ENCODE results near the gene ABHD5. TPM values are rescaled to one million over a fixed set of nuclear protein-coding genes. Genes with fewer than 3 reads are reported as not detected.
"Not testable (repeated sequence)": the region's sequence is repeated elsewhere in the genome, so short reads cannot be mapped to it uniquely, and the experiment has no call there.

ABHD5 gene
- total and polyA plus RNA-seq, 10 of the 15 experiments (the other 5 are each of a cell fraction or from before 2014, with no cell fraction given), result 5.5 to 24.4 (median 9.5) TPM

DNA sequence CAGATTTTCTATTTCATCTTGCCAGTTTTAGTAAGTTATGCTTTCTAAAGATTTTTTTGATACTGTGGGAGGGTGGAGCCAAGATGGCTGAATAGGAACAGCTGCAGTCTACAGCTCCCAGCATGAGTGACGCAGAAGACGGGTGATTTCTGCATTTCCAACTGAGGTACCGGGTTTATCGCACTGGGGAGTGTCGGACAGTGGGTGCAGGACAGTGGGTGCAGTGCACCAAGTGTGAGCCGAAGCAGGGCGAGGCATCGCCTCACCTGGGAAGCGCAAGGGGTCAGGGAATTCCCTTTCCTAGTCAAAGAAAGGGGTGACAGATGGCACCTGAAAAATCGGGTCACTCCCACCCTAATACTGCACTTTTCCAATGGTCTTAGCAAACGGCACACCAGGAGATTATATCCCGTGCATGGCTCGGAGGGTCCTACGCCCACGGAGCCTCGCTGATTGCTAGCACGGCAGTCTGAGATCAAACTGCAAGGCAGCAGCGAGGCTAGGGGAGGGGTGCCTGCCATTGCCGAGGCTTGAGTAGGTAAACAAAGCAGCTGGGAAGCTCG lies 11.8 kb upstream of the ABHD5 start:
- POLR2A ChIA-PET; CTCF ChIA-PET; DNase-seq (ENCODE audit: low read depth, low spot score); intact Hi-C loops (cut with micrococcal nuclease; ENCODE audit: unreplicated experiment); BruUV-seq (replicated peaks); SMC1A ChIA-PET (ENCODE audit: uncharacterized antibody, unreplicated experiment); H3K4me1 ChIP-seq (ENCODE audit: control insufficient read depth, insufficient read depth, low read length); ATAC-seq; FAIRE-seq; H3K4me2 ChIP-seq (ENCODE audit: control insufficient read depth, insufficient read depth); RAD21 ChIA-PET (ENCODE audit: unreplicated experiment); H3K9me3 ChIP-seq (replicated peaks; ENCODE audit: control insufficient read depth, insufficient read depth, low read length); H3K4me3 ChIP-seq; H3K36me3 ChIP-seq (ENCODE audit: control insufficient read depth in 2 of 2, insufficient read depth in 2 of 2, low read length in 1 of 2); H4K20me1 ChIP-seq (ENCODE audit: control insufficient read depth, insufficient read depth); H3K9ac ChIP-seq (ENCODE audit: control insufficient read depth, insufficient read depth, low read length); H3K27ac ChIP-seq (ENCODE audit: control insufficient read depth, insufficient read depth); in situ Hi-C loops (cut with MboI); H3K27me3 ChIP-seq (replicated peaks in 1 of 2; ENCODE audit: control insufficient read depth in 2 of 2, insufficient read depth in 2 of 2, low read length in 1 of 2); H3K79me2 ChIP-seq (ENCODE audit: control insufficient read depth, insufficient read depth, low read length); H2AFZ ChIP-seq (ENCODE audit: control insufficient read depth, low read depth, low read length): not testable (repeated sequence)
- WGBS (ENCODE audit: insufficient coverage, insufficient replicate concordance, low lambda C conversion rate, missing lambda C conversion rate), result 82% methylated on average over 19 of the region's 20 CpGs

DNA sequence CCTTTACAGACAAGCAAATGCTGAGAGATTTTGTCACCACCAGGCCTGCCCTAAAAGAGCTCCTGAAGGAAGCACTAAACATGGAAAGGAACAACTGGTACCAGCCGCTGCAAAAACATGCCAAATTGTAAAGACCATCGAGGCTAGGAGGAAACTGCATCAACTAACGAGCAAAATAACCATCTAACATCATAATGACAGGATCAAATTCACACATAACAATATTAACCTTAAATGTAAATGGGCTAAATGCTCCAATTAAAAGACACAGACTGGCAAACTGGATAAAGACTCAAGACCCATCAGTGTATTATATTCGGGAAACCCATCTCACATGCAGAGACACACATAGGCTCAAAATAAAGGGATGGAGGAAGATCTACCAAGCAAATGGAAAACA lies 9.9 kb upstream of the ABHD5 start:
- in situ Hi-C loops (cut with MboI); H2AFZ ChIP-seq (ENCODE audit: control insufficient read depth, low read depth, low read length); POLR2A ChIA-PET; ATAC-seq; RAD21 ChIA-PET (ENCODE audit: unreplicated experiment); H3K9ac ChIP-seq (ENCODE audit: control insufficient read depth, insufficient read depth, low read length); H3K27ac ChIP-seq (ENCODE audit: control insufficient read depth, insufficient read depth); H3K36me3 ChIP-seq (ENCODE audit: control insufficient read depth in 2 of 2, insufficient read depth in 2 of 2, low read length in 1 of 2); H3K79me2 ChIP-seq (ENCODE audit: control insufficient read depth, insufficient read depth, low read length); H3K9me3 ChIP-seq (replicated peaks; ENCODE audit: control insufficient read depth, insufficient read depth, low read length); H4K20me1 ChIP-seq (ENCODE audit: control insufficient read depth, insufficient read depth); H3K4me1 ChIP-seq (ENCODE audit: control insufficient read depth, insufficient read depth, low read length); H3K27me3 ChIP-seq (replicated peaks in 1 of 2; ENCODE audit: control insufficient read depth in 2 of 2, insufficient read depth in 2 of 2, low read length in 1 of 2); CTCF ChIA-PET; FAIRE-seq; BruUV-seq (replicated peaks); H3K4me3 ChIP-seq; SMC1A ChIA-PET (ENCODE audit: uncharacterized antibody, unreplicated experiment); intact Hi-C loops (cut with micrococcal nuclease; ENCODE audit: unreplicated experiment); DNase-seq (ENCODE audit: low read depth, low spot score); H3K4me2 ChIP-seq (ENCODE audit: control insufficient read depth, insufficient read depth): not testable (repeated sequence)
- WGBS (ENCODE audit: insufficient coverage, insufficient replicate concordance, low lambda C conversion rate, missing lambda C conversion rate), result 14% methylated on average over 4 of the region's 4 CpGs

DNA sequence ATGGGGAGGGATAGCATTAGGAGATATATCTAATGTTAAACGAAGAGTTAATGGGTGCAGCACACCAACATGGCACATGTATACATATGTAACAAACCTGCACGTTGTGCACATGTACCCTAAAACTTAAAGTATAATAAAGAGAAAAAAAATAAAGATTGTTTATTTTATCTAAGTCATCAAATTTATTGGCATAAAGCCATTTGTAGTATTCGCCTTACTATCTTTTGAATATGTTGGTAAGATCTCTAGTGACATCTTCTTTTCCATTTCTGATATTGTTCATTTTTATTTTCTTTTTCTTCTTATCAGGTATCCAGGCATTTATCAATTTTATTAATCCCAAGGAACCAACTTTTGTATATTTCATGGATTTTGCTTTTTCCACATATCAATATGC lies 5.8 kb upstream of the ABHD5 start:
- CTCF ChIA-PET, result no interaction called here
- Histone ChIP-seq H3K9me3 (replicated peaks; ENCODE audit: control insufficient read depth, insufficient read depth, low read length) (no peaks in the 10 kb centered on the region), H3K4me2 (ENCODE audit: control insufficient read depth, insufficient read depth) (no peak overlapping the region), H3K79me2 (ENCODE audit: control insufficient read depth, insufficient read depth, low read length) (no peaks in the 10 kb centered on the region), H3K4me1 (ENCODE audit: control insufficient read depth, insufficient read depth, low read length) (no peaks in the 10 kb centered on the region), H3K27ac (ENCODE audit: control insufficient read depth, insufficient read depth) (no peak overlapping the region), H3K4me3 (no peak overlapping the region), H2AFZ (ENCODE audit: control insufficient read depth, low read depth, low read length) (no peak overlapping the region), H4K20me1 (ENCODE audit: control insufficient read depth, insufficient read depth) (no peaks in the 10 kb centered on the region), H3K27me3 (replicated peaks in 1 of 2; ENCODE audit: control insufficient read depth in 2 of 2, insufficient read depth in 2 of 2, low read length in 1 of 2) (no peaks in the 10 kb centered on the region), H3K36me3 (ENCODE audit: control insufficient read depth in 2 of 2, insufficient read depth in 2 of 2, low read length in 1 of 2) (no peaks in the 10 kb centered on the region), H3K9ac (ENCODE audit: control insufficient read depth, insufficient read depth, low read length) (no peak overlapping the region)
- 56% methylated on average over 3 of the region's 3 CpGs for WGBS (ENCODE audit: insufficient coverage, insufficient replicate concordance, low lambda C conversion rate, missing lambda C conversion rate)
- in situ Hi-C loops (cut with MboI) (no loop called here), intact Hi-C loops (cut with micrococcal nuclease; ENCODE audit: unreplicated experiment) (no loop called here)
- no TSS peak for BruUV-seq (replicated peaks)
- POLR2A ChIA-PET, result no interaction called here
- ATAC-seq, result no peak
- SMC1A ChIA-PET (ENCODE audit: uncharacterized antibody, unreplicated experiment), result no interaction called here
- RAD21 ChIA-PET (ENCODE audit: unreplicated experiment), result no interaction called here
- DNase-seq (ENCODE audit: low read depth, low spot score), result no peak
- no peak for FAIRE-seq
- no peak for TF ChIP-seq HDAC2 (IDR thresholded peaks at IDR 0.05)
- TF ChIP-seq NR2C2 (IDR thresholded peaks at IDR 0.05; ENCODE audit: borderline replicate concordance, control insufficient read depth, insufficient read length, low read depth), result no peak
- no peak for TF ChIP-seq RELA (IDR thresholded peaks at IDR 0.05; ENCODE audit: borderline replicate concordance, partially characterized antibody)
- no peak for TF ChIP-seq RCOR1 (conservative IDR thresholded peaks at IDR 0.05; ENCODE audit: low read depth, low read length)
- TF ChIP-seq, protein P1, sequence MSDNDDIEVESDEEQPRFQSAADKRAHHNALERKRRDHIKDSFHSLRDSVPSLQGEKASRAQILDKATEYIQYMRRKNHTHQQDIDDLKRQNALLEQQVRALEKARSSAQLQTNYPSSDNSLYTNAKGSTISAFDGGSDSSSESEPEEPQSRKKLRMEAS (IDR thresholded peaks at IDR 0.05; ENCODE audit: low read depth, low read length), result no peak
- no peak for TF ChIP-seq EGR1 (IDR thresholded peaks at IDR 0.05; ENCODE audit: borderline replicate concordance in 1 of 2, low read depth in 2 of 2, low read length in 2 of 2)
- no peak for TF ChIP-seq MEF2B (IDR thresholded peaks at IDR 0.05; ENCODE audit: partially characterized antibody, poor library complexity, severe bottlenecking)
- TF ChIP-seq NFYA (IDR thresholded peaks at IDR 0.05; ENCODE audit: borderline replicate concordance, low read depth, low read length), result no peak
- TF ChIP-seq CBX3 (IDR thresholded peaks at IDR 0.05; ENCODE audit: borderline replicate concordance, low read depth), result no peak
- no peak for TF ChIP-seq IKZF2 (IDR thresholded peaks at IDR 0.05)

All from GM12878 (cell line).